ENCODE data around the gene WNT3A.

Gene WNT3A

GRCh38 chr1:228058949-228059633 lies 52.3 kb downstream of the WNT3A start:
- DNase-seq, result peak; percentile 82

GRCh38 chr1:228059634-228060457 lies 53.0 kb downstream of the WNT3A start:
- DNase-seq, result peak; percentile 89

- DNase-seq, result peak; percentile 60
Measured at GRCh38 chr1:228060458-228061190, 53.8 kb downstream of the WNT3A start.

GRCh38 chr1:228061411-228062084 lies 54.8 kb downstream of the WNT3A start:
- DNase-seq, result peak; percentile 57

- peak; percentile 59 for DNase-seq
Measured at GRCh38 chr1:228062085-228062791, 55.4 kb downstream of the WNT3A start.

GRCh38 chr1:228062812-228063211 lies 56.0 kb downstream of the WNT3A start:
- DNase-seq, result peak; percentile 59

- DNase-seq, result peak; percentile 60
Measured at GRCh38 chr1:228063251-228064191, 56.7 kb downstream of the WNT3A start.

- DNase-seq, result no peak
Measured at GRCh38 chr1:228064296-228064695, 57.5 kb downstream of the WNT3A start.

GRCh38 chr1:228064741-228065542 lies 58.1 kb downstream of the WNT3A start:
- peak; percentile 59 for DNase-seq

- DNase-seq, result peak; percentile 47
Measured at GRCh38 chr1:228065543-228066347, 58.9 kb downstream of the WNT3A start.

- DNase-seq, result peak; percentile 24
Measured at GRCh38 chr1:228066416-228066815, 59.6 kb downstream of the WNT3A start.

- DNase-seq, result peak; percentile 52
Measured at GRCh38 chr1:228066891-228067654, 60.3 kb downstream of the WNT3A start.

- no peak for DNase-seq
Measured at GRCh38 chr1:228068359-228068758, 61.6 kb downstream of the WNT3A start.

- no peak for DNase-seq
Measured at GRCh38 chr1:228070173-228070572, 63.4 kb downstream of the WNT3A start.

GRCh38 chr1:228070851-228071250 lies 64.1 kb downstream of the WNT3A start:
- no peak for DNase-seq

GRCh38 chr1:228071839-228072657 lies 65.2 kb downstream of the WNT3A start:
- peak; percentile 34 for DNase-seq

GRCh38 chr1:228072658-228073043 lies 65.9 kb downstream of the WNT3A start:
- peak; percentile 47 for DNase-seq

All from activated effector memory CD4-positive, alpha-beta T cell treated with anti-CD3 and anti-CD28 coated beads, Interleukin-2, amount 50 U/mL, for 16 hours (primary cell).